ENCODE results near the gene MCTP1.

Gene MCTP1

DNA sequence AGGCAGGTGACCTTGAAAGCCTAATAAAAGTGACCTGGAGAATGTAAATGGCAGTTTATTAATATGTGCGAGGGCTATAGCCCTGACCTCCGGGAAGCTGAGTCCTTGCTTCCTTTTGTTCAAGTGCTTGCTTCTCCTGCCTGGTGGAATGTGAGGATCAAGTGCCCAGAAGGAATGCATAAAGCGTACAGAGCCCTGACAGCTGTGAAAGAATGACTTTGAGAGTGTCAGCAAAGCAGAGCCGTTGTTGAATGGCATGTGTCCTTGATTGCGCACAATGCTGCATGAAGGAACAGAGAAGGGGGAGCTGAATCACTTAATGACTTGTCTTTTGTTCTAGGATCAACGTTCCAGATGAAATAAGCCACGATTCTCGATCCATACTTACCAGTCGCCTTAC lies 533.4 kb downstream of the MCTP1 start:
- TF ChIP-seq, protein P1, sequence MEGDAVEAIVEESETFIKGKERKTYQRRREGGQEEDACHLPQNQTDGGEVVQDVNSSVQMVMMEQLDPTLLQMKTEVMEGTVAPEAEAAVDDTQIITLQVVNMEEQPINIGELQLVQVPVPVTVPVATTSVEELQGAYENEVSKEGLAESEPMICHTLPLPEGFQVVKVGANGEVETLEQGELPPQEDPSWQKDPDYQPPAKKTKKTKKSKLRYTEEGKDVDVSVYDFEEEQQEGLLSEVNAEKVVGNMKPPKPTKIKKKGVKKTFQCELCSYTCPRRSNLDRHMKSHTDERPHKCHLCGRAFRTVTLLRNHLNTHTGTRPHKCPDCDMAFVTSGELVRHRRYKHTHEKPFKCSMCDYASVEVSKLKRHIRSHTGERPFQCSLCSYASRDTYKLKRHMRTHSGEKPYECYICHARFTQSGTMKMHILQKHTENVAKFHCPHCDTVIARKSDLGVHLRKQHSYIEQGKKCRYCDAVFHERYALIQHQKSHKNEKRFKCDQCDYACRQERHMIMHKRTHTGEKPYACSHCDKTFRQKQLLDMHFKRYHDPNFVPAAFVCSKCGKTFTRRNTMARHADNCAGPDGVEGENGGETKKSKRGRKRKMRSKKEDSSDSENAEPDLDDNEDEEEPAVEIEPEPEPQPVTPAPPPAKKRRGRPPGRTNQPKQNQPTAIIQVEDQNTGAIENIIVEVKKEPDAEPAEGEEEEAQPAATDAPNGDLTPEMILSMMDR (conservative IDR thresholded peaks at IDR 0.05; ENCODE audit: control insufficient read depth, insufficient read depth, low read depth, low read length): no peak
- no peak for DNase-seq (ENCODE audit: low read depth)
- H3K4me3 ChIP-seq (ENCODE audit: control insufficient read depth, low read depth, low read length): no peak overlapping the region

DNA sequence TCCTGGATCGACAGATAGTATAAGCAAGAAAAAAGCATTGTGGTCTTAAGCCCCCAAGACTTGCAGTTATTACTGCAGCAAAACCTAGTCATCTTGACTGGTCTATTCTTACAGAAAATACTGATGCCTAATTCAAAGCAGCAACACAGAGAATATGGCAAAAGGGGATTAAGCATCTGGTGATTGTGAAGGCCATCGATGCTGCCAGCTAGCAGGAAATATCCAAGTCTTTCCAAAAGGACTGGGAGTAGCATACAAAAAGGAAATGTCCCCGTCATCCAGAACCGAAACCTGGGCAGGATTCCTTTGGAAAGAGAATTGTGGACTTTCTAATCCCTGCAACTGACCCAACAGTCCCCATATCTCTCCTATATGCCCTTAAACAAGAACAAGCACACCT lies 534.2 kb downstream of the MCTP1 start:
- H3K4me3 ChIP-seq (ENCODE audit: control insufficient read depth, low read depth, low read length): no peak overlapping the region
- DNase-seq (ENCODE audit: low read depth): no peak
- TF ChIP-seq, protein P1 (conservative IDR thresholded peaks at IDR 0.05; ENCODE audit: control insufficient read depth, insufficient read depth, low read depth, low read length): no peak

DNA sequence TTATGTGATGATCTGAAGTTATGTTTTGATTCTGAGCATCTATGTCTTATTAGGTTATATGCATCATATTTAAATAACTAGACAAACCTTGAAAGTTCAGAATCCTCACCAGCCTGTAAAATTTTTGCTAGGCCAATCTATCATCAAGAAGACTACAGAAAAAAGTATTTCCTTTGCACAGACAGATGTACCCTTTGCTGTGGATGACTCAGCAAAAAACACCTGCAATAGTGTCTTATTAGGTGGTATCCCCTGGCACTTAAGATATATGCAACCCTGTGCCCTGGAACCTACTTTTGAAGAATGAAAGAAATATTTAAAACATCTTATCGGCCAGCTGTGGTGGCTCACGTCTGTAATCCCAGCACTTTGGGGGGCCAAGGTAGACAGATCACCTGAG lies 535.9 kb downstream of the MCTP1 start:
- H3K4me3 ChIP-seq (ENCODE audit: control insufficient read depth, low read depth, low read length): no peak overlapping the region
- no peak for DNase-seq (ENCODE audit: low read depth)
- TF ChIP-seq, protein P1 (conservative IDR thresholded peaks at IDR 0.05; ENCODE audit: control insufficient read depth, insufficient read depth, low read depth, low read length): no peak

DNA sequence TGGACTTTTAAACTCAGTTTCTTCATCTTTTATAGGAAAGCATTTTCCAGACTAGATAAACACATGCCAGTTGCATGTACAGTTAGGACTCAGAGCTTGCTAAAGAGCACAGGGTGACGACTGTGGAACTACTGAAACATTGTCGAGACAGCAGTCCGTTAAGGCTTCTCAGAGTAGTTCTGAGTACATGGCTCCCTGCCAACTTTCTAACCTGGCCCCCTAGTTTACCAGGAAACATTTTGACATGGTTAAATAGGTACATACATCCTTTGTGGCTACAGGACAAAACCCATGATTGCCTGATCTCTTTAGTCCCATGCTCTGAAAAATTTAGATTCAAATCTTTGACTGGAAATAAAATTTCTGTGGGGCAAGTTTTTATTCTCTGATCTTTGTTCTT lies 536.7 kb downstream of the MCTP1 start:
- no peak for DNase-seq (ENCODE audit: low read depth)
- H3K4me3 ChIP-seq (ENCODE audit: control insufficient read depth, low read depth, low read length): no peak overlapping the region
- TF ChIP-seq, protein P1 (conservative IDR thresholded peaks at IDR 0.05; ENCODE audit: control insufficient read depth, insufficient read depth, low read depth, low read length): no peak

DNA sequence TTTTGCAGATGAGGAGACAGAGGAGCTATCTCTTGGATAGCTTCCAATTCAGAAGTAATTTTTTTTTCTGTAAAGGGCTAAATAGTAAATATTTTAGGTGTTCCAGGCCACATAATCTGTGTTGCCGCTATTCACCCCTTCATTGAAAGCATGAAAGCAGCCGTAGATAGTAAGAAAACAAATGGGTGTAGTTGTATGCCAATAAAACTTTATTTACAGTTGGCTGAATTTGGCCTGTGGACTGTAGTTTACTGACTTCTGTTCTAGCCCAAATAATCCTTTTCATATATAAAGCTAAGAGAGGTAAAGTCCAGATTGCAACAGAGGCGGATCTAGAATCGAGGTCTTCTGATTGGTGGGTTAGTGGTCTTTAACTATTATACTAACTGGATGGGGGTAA lies 537.5 kb downstream of the MCTP1 start:
- H3K4me3 ChIP-seq (ENCODE audit: control insufficient read depth, low read depth, low read length): no peak overlapping the region
- TF ChIP-seq, protein P1 (conservative IDR thresholded peaks at IDR 0.05; ENCODE audit: control insufficient read depth, insufficient read depth, low read depth, low read length): no peak
- DNase-seq (ENCODE audit: low read depth): no peak

GRCh38 chr5:94746731-94747124 lies 538.2 kb downstream of the MCTP1 start:
- H3K4me3 ChIP-seq (ENCODE audit: control insufficient read depth, low read depth, low read length): no peak overlapping the region
- peak; percentile 16 for DNase-seq (ENCODE audit: low read depth)
- TF ChIP-seq, protein P1 (conservative IDR thresholded peaks at IDR 0.05; ENCODE audit: control insufficient read depth, insufficient read depth, low read depth, low read length): no peak

Data from fibroblast of mammary gland (primary cell).